Liver (tissue), 9 donors: Measurements from ENCODE around the gene SPDYE11. TPM values are rescaled to one million over a fixed set of nuclear protein-coding genes. Genes with fewer than 3 reads are reported as not detected.
A peak's percentile ranks its signal among the peaks of the same experiment; 100 is the strongest.
"Not testable (repeated sequence)": the region's sequence is repeated elsewhere in the genome, so short reads cannot be mapped to it uniquely, and the experiment has no call there.

Source experiments
- DNase-seq: peaks from one replicate; pipeline ENCODE4 v3.0.0-alpha.2; 2017; ENCODE audit warnings: low spot score
- H3K27ac ChIP-seq, 2 donors: one replicate each; pipeline ENCODE4 v1.7.0; 2013; ENCODE audit warnings: inconsistent platforms in 2 of 2, low read length in 2 of 2, control low read depth in 1 of 2, low read depth in 1 of 2, mild to moderate bottlenecking in 1 of 2
- H3K27me3 ChIP-seq, 4 donors: one replicate each; pipeline versions ENCODE4 v1.6.1 to v1.7.0; 2013; ENCODE audit warnings: low read length in 3 of 4, inconsistent platforms in 1 of 4, mild to moderate bottlenecking in 1 of 4, moderate library complexity in 1 of 4; ENCODE audit not compliant: control insufficient read depth in 4 of 4, insufficient read depth in 4 of 4
- H3K36me3 ChIP-seq, 4 donors: one replicate each; pipeline versions ENCODE4 v1.6.1 to v1.7.0; 2013; ENCODE audit warnings: low read length in 3 of 4, mild to moderate bottlenecking in 3 of 4, low read depth in 1 of 4, moderate library complexity in 1 of 4; ENCODE audit not compliant: control insufficient read depth in 4 of 4, insufficient read depth in 3 of 4
- H3K4me1 ChIP-seq, 4 donors: one replicate each; pipeline versions ENCODE4 v1.6.1 to v1.7.0; 2013; ENCODE audit warnings: low read length in 3 of 4, mild to moderate bottlenecking in 3 of 4, moderate library complexity in 1 of 4; ENCODE audit not compliant: control insufficient read depth in 4 of 4, insufficient read depth in 4 of 4
- H3K4me3 ChIP-seq, 3 donors: one replicate each; pipeline versions ENCODE4 v1.6.1 to v1.7.0; 2013; ENCODE audit warnings: low read length in 3 of 3, control low read depth in 1 of 3, low read depth in 1 of 3, mild to moderate bottlenecking in 1 of 3
- H3K9ac ChIP-seq, 2 donors: one replicate each; pipeline ENCODE4 v1.7.0; 2013; ENCODE audit warnings: low read length in 2 of 2, mild to moderate bottlenecking in 2 of 2, moderate library complexity in 2 of 2, control low read depth in 1 of 2, low read depth in 1 of 2
- H3K9me3 ChIP-seq, 4 donors: one replicate each; pipeline versions ENCODE4 v1.6.1 to v1.7.0; 2013; ENCODE audit warnings: low read length in 3 of 4; ENCODE audit not compliant: control insufficient read depth in 4 of 4
- EGR1 ChIP-seq, 2 donors: IDR thresholded peaks; 2 replicates each; pipeline ENCODE4 v1.6.1; 2016 to 2018; ENCODE audit warnings: antibody characterized with exemption in 2 of 2, low read depth in 2 of 2
- GABPA ChIP-seq, 2 donors: IDR thresholded peaks in 1 of 2; conservative IDR thresholded peaks in 1 of 2; 2 replicates each; pipeline ENCODE4 v1.6.1; 2016; ENCODE audit warnings: antibody characterized with exemption in 2 of 2, mild to moderate bottlenecking in 1 of 2, moderate library complexity in 1 of 2
- HNF4A ChIP-seq, 2 donors: conservative IDR thresholded peaks; 2 replicates each; pipeline ENCODE4 v1.6.1; 2016; ENCODE audit warnings: antibody characterized with exemption in 2 of 2, mild to moderate bottlenecking in 2 of 2
- NR2F2 ChIP-seq: IDR thresholded peaks from 2 replicates; pipeline ENCODE4 v1.6.1; 2016; ENCODE audit warnings: antibody characterized with exemption
- RXRA ChIP-seq, 2 donors: IDR thresholded peaks; 2 replicates each; pipeline ENCODE4 v1.6.1; 2017 to 2018; ENCODE audit warnings: antibody characterized with exemption in 2 of 2, mild to moderate bottlenecking in 1 of 2
- SP1 ChIP-seq: IDR thresholded peaks from 2 replicates; pipeline ENCODE4 v1.6.1; 2018; ENCODE audit warnings: antibody characterized with exemption, mild to moderate bottlenecking
- TAF1 ChIP-seq: conservative IDR thresholded peaks from 2 replicates; pipeline ENCODE4 v1.6.1; 2016; ENCODE audit warnings: antibody characterized with exemption, mild to moderate bottlenecking
- YY1 ChIP-seq: IDR thresholded peaks from 2 replicates; pipeline ENCODE4 v1.6.1; 2016; ENCODE audit warnings: antibody characterized with exemption, mild to moderate bottlenecking
- WGBS: extraction: QIAGEN DNeasy Blood & Tissue Kit; methylation state at CpG from one replicate; pipeline ENCODE4 v1.1.7; 2013; 5-methylcytosine and 5-hydroxymethylcytosine counted together
- polyA plus RNA-seq, 2 donors: library from polyadenylated mRNA; stranded (reverse) in 1 of 2; unstranded in 1 of 2; fragments of 200-250 nt in 1 of 2; fragments of >200 nt in 1 of 2; fragmentation: Nextera tagmentation in 1 of 2; extraction: Ambion mirVana in 1 of 2; gene quantifications; one replicate each; pipeline versions ENCODE4 v1.2.1 to v1.2.3, GENCODE V29; 2013 to 2015
- total RNA-seq, 2 donors: library from RNA; depleted of rRNA; stranded (reverse); fragments of >200 nt; gene quantifications; one replicate each; pipeline ENCODE4 v1.2.3, GENCODE V29; 2014
- TF ChIP-seq, protein P1 (sequence below): IDR thresholded peaks from 2 replicates; pipeline ENCODE4 v1.6.1; 2016; ENCODE audit warnings: antibody characterized with exemption, mild to moderate bottlenecking
- donor health status: healthy.
- donor health status: healthy.
- donor health status: healthy.
- donor health status: healthy.
- donor health status: healthy.

Gene SPDYE11, protein sequence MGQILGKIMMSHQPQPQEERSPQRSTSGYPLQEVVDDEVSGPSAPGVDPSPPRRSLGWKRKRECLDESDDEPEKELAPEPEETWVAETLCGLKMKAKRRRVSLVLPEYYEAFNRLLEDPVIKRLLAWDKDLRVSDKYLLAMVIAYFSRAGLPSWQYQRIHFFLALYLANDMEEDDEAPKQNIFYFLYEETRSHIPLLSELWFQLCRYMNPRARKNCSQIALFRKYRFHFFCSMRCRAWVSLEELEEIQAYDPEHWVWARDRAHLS
- not detected for total RNA-seq
- polyA plus RNA-seq = under 1 TPM in 1 of 2 donors, not detected in 1; 0.74 TPM

GRCh38 chr7:73057811-73058210 is at the start of gene SPDYE11:
Gene SPDYE11 (minus strand): TSS chr7:73057911. CDS start chr7:73056111, 1,800 bp downstream.
- H3K9ac ChIP-seq, H3K27ac ChIP-seq, H3K4me1 ChIP-seq, H3K27me3 ChIP-seq, H3K4me3 ChIP-seq, H3K36me3 ChIP-seq, H3K9me3 ChIP-seq, DNase-seq: not testable (repeated sequence)
- WGBS = no CpG with 5 or more reads among the region's 8 CpGs

GRCh38 chr7:73085938-73086337 is 28.2 kb upstream of the SPDYE11 start, which contains the start of gene SPDYE9:
Gene SPDYE9 (minus strand): TSS chr7:73086038. CDS start chr7:73084238, 1,800 bp downstream.
- not testable (repeated sequence) for H3K27ac ChIP-seq, H3K36me3 ChIP-seq, H3K4me1 ChIP-seq, H3K27me3 ChIP-seq, H3K9me3 ChIP-seq, DNase-seq, H3K4me3 ChIP-seq, H3K9ac ChIP-seq
- WGBS = 88% methylated on average over 2 of the region's 8 CpGs

- not testable (repeated sequence) for H3K4me3 ChIP-seq, H3K4me1 ChIP-seq, DNase-seq, H3K9ac ChIP-seq, H3K36me3 ChIP-seq, H3K27me3 ChIP-seq, H3K9me3 ChIP-seq, H3K27ac ChIP-seq
- no CpG with 5 or more reads among the region's 8 CpGs for WGBS
Measured at GRCh38 chr7:73029666-73030065, 28.0 kb downstream of the SPDYE11 start, which contains the start of gene SPDYE8. Gene SPDYE8 (minus strand): TSS chr7:73029766. CDS start chr7:73027966, 1,800 bp downstream.

DNA sequence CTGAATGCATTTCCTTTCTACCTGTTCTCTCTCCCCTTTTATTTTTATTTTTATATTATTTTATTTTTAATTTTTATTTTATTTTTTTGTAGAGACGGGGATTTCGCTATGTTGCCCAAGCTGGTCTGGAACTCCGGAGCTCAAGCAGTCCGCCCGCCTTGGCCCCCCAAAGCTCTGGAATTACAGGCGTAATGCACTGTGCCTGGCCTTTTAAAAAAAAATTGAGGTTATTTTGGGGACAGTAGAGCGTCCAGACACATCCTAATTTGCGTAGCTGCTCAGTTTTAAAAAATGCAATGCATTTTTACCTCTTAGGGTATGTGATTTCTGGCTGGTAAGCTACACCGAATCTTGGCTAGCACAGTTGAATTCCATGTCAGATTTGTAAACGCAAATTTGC is 51.2 kb downstream of the SPDYE11 start:
- DNase-seq, H3K27me3 ChIP-seq, H3K9ac ChIP-seq, H3K36me3 ChIP-seq, H3K27ac ChIP-seq, H3K4me1 ChIP-seq, H3K4me3 ChIP-seq, H3K9me3 ChIP-seq: not testable (repeated sequence)
- WGBS = 22% methylated on average over 10 of the region's 10 CpGs

- not testable (repeated sequence) for H3K9me3 ChIP-seq, H3K27me3 ChIP-seq, H3K36me3 ChIP-seq, H3K4me1 ChIP-seq
- TF ChIP-seq GABPA (IDR thresholded peaks at IDR 0.05 in 1 of 2, conservative IDR thresholded peaks at IDR 0.05 in 1 of 2) = peak; percentile 29 to 75
- peak; percentile 12 for TF ChIP-seq YY1
- TF ChIP-seq RXRA (IDR thresholded peaks at IDR 0.05) = peak in 1 of 2 donors; percentile 44
- TF ChIP-seq, protein P1, sequence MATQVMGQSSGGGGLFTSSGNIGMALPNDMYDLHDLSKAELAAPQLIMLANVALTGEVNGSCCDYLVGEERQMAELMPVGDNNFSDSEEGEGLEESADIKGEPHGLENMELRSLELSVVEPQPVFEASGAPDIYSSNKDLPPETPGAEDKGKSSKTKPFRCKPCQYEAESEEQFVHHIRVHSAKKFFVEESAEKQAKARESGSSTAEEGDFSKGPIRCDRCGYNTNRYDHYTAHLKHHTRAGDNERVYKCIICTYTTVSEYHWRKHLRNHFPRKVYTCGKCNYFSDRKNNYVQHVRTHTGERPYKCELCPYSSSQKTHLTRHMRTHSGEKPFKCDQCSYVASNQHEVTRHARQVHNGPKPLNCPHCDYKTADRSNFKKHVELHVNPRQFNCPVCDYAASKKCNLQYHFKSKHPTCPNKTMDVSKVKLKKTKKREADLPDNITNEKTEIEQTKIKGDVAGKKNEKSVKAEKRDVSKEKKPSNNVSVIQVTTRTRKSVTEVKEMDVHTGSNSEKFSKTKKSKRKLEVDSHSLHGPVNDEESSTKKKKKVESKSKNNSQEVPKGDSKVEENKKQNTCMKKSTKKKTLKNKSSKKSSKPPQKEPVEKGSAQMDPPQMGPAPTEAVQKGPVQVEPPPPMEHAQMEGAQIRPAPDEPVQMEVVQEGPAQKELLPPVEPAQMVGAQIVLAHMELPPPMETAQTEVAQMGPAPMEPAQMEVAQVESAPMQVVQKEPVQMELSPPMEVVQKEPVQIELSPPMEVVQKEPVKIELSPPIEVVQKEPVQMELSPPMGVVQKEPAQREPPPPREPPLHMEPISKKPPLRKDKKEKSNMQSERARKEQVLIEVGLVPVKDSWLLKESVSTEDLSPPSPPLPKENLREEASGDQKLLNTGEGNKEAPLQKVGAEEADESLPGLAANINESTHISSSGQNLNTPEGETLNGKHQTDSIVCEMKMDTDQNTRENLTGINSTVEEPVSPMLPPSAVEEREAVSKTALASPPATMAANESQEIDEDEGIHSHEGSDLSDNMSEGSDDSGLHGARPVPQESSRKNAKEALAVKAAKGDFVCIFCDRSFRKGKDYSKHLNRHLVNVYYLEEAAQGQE = peak; percentile 50
- peak; percentile 18 to 29 for TF ChIP-seq HNF4A (conservative IDR thresholded peaks at IDR 0.05)
- TF ChIP-seq SP1 = peak; percentile 55
- peak; percentile 57 for TF ChIP-seq NR2F2
- peak; percentile 77 for TF ChIP-seq TAF1
- peak in 1 of 2 donors; percentile 29 for TF ChIP-seq EGR1 (IDR thresholded peaks at IDR 0.05; ENCODE audit: low read depth in 2 of 2)
- DNase-seq = peak; percentile 87
- H3K9ac ChIP-seq = peak overlapping the region; percentile 13 to 38
- WGBS = under 1% methylated on average over 47 of the region's 66 CpGs
- peak overlapping the region; percentile 55 to 76 (median 59) for H3K4me3 ChIP-seq
- H3K27ac ChIP-seq = peak overlapping the region; percentile 74 to 85
Measured at GRCh38 chr7:73005693-73006447, 51.8 kb downstream of the SPDYE11 start.

DNA sequence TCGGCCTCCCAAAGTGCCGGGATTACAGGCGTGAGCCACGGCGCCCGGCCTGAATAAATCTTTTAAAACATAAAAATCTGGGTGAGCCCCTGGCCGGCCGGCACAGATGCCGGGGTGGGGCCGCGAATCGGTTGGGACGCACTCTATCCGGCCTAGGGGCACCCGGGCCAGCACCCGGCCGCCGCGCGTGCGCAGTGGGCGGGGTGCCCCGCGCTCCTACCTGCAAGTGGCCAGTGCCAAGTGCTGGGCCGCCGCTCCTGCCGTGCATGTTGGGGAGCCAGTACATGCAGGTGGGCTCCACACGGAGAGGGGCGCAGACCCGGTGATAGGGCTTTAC is 52.4 kb downstream of the SPDYE11 start:
- WGBS = under 1% methylated on average over 17 of the region's 30 CpGs
- not testable (repeated sequence) for H3K4me1 ChIP-seq, H3K27me3 ChIP-seq, H3K36me3 ChIP-seq, DNase-seq, H3K9me3 ChIP-seq
- peak overlapping the region; percentile 74 to 85 for H3K27ac ChIP-seq
- H3K9ac ChIP-seq = peak overlapping the region; percentile 13 to 38
- peak overlapping the region; percentile 55 to 76 (median 59) for H3K4me3 ChIP-seq
